ENCODE results near the gene AGO1.
"Not testable (repeated sequence)": the region's sequence is repeated elsewhere in the genome, so short reads cannot be mapped to it uniquely, and the experiment has no call there.

Gene AGO1

DNA sequence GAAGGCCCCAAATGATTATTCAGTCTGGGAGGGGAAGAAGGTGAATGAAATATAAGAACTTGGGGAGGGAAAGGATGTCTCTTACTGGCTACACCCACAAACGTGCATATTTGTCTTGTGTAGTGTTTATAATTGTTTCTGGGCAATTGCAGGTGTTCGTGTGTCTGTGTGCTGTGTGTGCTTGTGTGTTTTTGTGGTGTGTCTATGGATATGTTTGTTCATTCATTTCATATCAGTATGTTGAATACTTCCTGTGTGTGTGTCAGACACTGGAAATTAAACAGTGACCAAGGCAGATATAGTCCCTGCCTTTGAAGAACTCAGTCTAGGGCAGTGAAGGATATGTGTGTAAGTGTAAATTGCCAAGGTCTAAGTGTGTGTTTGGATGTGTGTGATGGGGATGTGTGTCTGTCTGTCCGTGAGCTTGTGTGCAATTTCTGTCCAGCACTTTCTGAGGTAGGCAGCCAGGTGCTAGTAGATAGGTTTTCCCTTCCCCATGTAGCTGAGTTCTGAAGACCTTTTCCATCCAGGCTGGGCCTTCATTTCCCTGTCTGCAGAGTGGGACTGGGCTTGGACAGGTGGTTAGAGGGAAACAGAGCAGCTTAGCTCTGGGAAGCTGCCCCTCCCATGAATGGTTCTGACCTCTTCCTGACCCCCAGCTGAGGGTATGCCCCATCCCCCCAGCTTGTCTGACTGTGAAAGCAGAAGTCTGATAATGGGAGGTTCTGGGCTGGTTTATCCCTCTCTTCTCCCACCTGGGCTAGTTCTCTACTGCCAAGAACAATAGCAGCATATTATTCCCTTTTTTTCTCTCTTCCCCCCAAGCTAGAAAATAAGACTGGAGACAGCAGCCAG is 3.8 kb downstream of the AGO1 start:
- POLR2A ChIA-PET: no interaction called here
- DNase-seq (ENCODE audit: extremely low spot score): peak; percentile 53
- TF ChIP-seq, protein P1, sequence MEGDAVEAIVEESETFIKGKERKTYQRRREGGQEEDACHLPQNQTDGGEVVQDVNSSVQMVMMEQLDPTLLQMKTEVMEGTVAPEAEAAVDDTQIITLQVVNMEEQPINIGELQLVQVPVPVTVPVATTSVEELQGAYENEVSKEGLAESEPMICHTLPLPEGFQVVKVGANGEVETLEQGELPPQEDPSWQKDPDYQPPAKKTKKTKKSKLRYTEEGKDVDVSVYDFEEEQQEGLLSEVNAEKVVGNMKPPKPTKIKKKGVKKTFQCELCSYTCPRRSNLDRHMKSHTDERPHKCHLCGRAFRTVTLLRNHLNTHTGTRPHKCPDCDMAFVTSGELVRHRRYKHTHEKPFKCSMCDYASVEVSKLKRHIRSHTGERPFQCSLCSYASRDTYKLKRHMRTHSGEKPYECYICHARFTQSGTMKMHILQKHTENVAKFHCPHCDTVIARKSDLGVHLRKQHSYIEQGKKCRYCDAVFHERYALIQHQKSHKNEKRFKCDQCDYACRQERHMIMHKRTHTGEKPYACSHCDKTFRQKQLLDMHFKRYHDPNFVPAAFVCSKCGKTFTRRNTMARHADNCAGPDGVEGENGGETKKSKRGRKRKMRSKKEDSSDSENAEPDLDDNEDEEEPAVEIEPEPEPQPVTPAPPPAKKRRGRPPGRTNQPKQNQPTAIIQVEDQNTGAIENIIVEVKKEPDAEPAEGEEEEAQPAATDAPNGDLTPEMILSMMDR (IDR thresholded peaks at IDR 0.05; ENCODE audit: control extremely low read depth, extremely low read depth, low read depth, missing control alignments): no peak
- CTCF ChIA-PET: interaction anchor here (1.0 to 2.4 kb wide), 6 partner anchors 10 to 301 kb away, joined by 3 to 8 read pairs (median 4); no protein-coding TSS in a partner anchor

DNA sequence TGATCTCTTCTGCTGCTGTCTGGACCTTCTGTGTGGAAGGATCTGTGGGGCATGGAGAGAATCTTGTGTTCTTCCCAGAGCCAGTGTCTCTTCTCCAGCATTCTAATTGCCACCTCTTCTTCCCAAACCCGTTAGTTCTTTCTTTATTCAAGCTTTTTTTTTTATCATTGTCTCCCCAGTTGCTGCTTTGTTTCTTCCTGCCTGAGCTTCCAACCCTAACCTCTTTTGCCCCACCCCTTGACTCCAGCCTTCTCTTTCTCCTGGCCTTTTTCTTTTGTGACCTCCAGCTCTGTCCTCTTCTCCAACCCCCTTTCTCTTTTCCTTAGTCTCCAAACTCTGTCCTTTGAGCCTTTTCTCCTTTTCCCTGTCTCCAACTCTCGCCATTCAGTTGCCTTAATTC is 4.5 kb downstream of the AGO1 start:
- POLR2A ChIA-PET: no interaction called here
- CTCF ChIA-PET: interaction anchor here (1.0 to 2.4 kb wide), 5 partner anchors 10 to 300 kb away, joined by 3 to 8 read pairs (median 5); no protein-coding TSS in a partner anchor
- TF ChIP-seq, protein P1 (IDR thresholded peaks at IDR 0.05; ENCODE audit: control extremely low read depth, extremely low read depth, low read depth, missing control alignments): no peak
- no peak for DNase-seq (ENCODE audit: extremely low spot score)

DNA sequence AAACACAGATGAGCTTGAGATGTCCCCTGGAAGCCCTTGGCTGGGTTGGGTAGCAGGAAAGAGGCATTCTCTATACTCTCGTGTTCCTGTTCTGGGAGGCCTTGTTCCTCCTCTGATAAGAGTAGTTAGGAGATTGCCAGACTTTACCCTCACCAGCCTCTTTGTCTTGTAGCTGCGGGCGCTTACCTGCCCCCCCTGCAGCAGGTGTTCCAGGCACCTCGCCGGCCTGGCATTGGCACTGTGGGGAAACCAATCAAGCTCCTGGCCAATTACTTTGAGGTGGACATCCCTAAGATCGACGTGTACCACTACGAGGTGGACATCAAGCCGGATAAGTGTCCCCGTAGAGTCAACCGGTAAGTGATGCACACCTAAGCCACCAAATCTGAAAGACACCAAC is 5.2 kb downstream of the AGO1 start:
- CTCF ChIA-PET: interaction anchor here (0.7 to 2.4 kb wide), 5 partner anchors 8 to 31 kb away, joined by 3 to 8 read pairs (median 5); no protein-coding TSS in a partner anchor
- no peak for DNase-seq (ENCODE audit: extremely low spot score)
- TF ChIP-seq, protein P1 (IDR thresholded peaks at IDR 0.05; ENCODE audit: control extremely low read depth, extremely low read depth, low read depth, missing control alignments): no peak
- POLR2A ChIA-PET: no interaction called here

DNA sequence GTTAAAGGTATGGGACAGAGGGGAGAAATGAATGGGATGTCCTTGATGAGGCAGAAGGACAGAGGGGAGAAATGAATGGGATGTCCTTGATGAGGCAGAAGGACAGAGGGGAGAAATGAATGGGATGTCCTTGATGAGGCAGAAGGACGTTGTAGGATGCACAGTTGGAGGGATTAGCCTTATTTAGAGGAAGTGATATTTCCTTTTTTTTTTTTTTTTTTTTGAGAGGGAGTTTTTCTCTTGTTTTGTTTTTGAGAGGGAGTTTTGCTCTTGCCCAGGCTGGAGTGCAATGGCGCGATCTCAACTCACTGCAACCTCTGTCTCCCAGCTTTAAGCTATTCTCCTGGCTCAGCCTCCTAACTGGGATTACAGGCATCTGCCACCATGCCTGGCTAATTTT is 6.0 kb downstream of the AGO1 start:
- DNase-seq (ENCODE audit: extremely low spot score); POLR2A ChIA-PET: not testable (repeated sequence)
- CTCF ChIA-PET: interaction anchor here (0.7 to 2.4 kb wide), 4 partner anchors 9 to 30 kb away, joined by 3 to 8 read pairs (median 4); no protein-coding TSS in a partner anchor

DNA sequence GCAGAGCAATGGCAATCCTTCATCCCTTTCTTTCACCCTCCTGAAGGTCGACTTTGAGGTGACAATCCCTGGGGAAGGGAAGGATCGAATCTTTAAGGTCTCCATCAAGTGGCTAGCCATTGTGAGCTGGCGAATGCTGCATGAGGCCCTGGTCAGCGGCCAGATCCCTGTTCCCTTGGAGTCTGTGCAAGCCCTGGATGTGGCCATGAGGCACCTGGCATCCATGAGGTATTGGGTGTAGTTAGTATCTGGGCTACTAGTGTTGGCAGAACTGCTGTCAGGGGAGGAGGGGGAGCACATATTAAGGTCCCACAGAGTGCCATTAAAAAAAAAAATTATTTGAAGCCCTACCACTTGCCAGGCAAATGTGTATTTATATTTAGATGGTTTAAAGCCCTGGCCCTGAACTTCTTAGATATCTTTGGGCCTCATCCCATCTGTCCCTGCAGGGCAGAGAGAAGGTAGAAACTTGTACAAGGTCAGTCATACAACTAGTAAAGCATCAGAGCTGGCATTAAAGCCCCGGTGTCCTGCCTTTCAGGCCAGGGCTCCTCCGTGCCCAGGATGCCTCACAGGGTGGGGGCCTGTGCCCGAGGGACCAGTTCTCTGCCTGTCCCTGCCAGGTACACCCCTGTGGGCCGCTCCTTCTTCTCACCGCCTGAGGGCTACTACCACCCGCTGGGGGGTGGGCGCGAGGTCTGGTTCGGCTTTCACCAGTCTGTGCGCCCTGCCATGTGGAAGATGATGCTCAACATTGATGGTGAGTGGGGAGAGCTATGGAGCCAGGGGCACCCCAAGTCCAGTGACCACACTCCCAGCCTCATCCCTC is 10.3 kb downstream of the AGO1 start:
- DNase-seq (ENCODE audit: extremely low spot score): no peak
- ChIA-PET CTCF (interaction anchor here (1.3 to 2.2 kb wide), 4 partner anchors 10 to 17 kb away, joined by 3 to 14 read pairs (median 6); partner anchors contain the start of gene AGO1), POLR2A (no interaction called here)
- TF ChIP-seq, protein P1 (IDR thresholded peaks at IDR 0.05; ENCODE audit: control extremely low read depth, extremely low read depth, low read depth, missing control alignments): no peak

DNA sequence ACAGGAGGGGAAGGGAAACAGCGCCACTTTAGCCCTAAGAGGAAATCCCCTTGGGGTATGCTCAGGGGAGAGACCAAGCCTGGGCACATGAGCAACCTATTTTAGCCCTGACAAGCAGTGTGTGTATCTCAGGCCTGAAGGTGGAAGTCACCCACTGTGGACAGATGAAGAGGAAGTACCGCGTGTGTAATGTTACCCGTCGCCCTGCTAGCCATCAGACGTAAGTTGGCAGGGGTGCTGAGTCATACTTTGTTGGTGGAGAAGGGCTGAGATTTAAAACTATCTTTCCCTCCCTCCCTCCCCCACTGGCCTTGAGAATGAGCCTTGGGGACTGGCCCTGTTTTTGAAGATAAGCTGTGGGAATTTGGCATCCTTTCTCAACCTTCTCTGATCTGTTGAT is 11.2 kb downstream of the AGO1 start:
- POLR2A ChIA-PET: no interaction called here
- DNase-seq (ENCODE audit: extremely low spot score): peak; percentile 42
- TF ChIP-seq, protein P1 (IDR thresholded peaks at IDR 0.05; ENCODE audit: control extremely low read depth, extremely low read depth, low read depth, missing control alignments): no peak
- CTCF ChIA-PET: interaction anchor here (1.4 to 1.5 kb wide), 2 partner anchors 11 to 34 kb away, joined by 4 to 6 read pairs; partner anchors contain the start of gene AGO1

Data from GM10248 (cell line).